K562 (cell line): Measurements from ENCODE around the gene PHLDB2. TPM values are rescaled to one million over a fixed set of nuclear protein-coding genes. Genes with fewer than 3 reads are reported as not detected.

Experiments used
- ATAC-seq: fragments of 200-7000 bp; cut with Tn5 transposase; 3 replicates; pipeline ENCODE4 v1.9.1; 2020; ENCODE audit warnings: moderate library complexity
- BruUV-seq: library from RNA; stranded (reverse); fragments of 400-500 nt; replicated peaks from 2 replicates; lab custom pipeline; 2021; lab: Mats Ljungman, UMichigan
- CTCF ChIA-PET: fragments of 300-600 bp; formaldehyde crosslinking; extraction: SDS; loops from one replicate; lab custom pipeline; 2021; ENCODE audit warnings: low intra/inter-chr PET ratio; lab: Yijun Ruan, JAX
- POLR2A ChIA-PET: fragments of 300-600, 350-650 bp; sonication (Branson Sonifier 250); formaldehyde crosslinking; extraction: SDS; loops from one replicate; lab custom pipeline; 2021; ENCODE audit warnings: antibody characterized with exemption, inconsistent platforms; lab: Yijun Ruan, JAX
- DNase-seq, 4 experiments: peaks; one replicate each; pipeline versions ENCODE4 v3.0.0 to v3.0.0-alpha.2; 2011 to 2018; ENCODE audit warnings: low spot score in 3 of 4, mixed read lengths in 3 of 4; ENCODE audit errors: extremely low read depth in 1 of 4
- FAIRE-seq: peaks from 2 replicates; lab custom pipeline; 2011; peaks lifted over from hg19 to GRCh38; lab: Jason Lieb, UNC
- H2AFZ ChIP-seq: 2 replicates; pipeline ENCODE4 v1.6.0; 2011; ENCODE audit warnings: low read depth, low read length, control low read depth, inconsistent platforms
- H3K27ac ChIP-seq: fragments of 200-600 bp; 3 replicates; pipeline ENCODE4 v1.8.0; 2011; ENCODE audit warnings: low read depth, mild to moderate bottlenecking, control low read depth, inconsistent platforms, low read length, moderate library complexity, mixed read lengths; ENCODE audit errors: extremely low read depth
- H3K27me3 ChIP-seq, 2 experiments: fragments of 300-600 bp in 1 of 2; 2 replicates in 1 of 2; 3 replicates in 1 of 2; pipeline versions ENCODE4 v1.6.0 to v1.8.0; 2011; ENCODE audit warnings: inconsistent platforms in 2 of 2, low read length in 2 of 2, mild to moderate bottlenecking in 1 of 2, mixed read lengths in 1 of 2, moderate library complexity in 1 of 2; ENCODE audit not compliant: control insufficient read depth in 2 of 2, insufficient read depth in 2 of 2
- H3K36me3 ChIP-seq: fragments of 300-600 bp; 3 replicates; pipeline ENCODE4 v1.8.0; 2011; ENCODE audit warnings: mild to moderate bottlenecking, low read length, inconsistent platforms; ENCODE audit not compliant: control insufficient read depth, insufficient read depth
- H3K4me1 ChIP-seq, 2 experiments: fragments of 200-600 bp in 1 of 2; replicated peaks in 1 of 2; 2 replicates in 1 of 2; 3 replicates in 1 of 2; pipeline versions ENCODE4 v1.5.1 to v1.8.0; 2011; ENCODE audit warnings: inconsistent platforms in 2 of 2, low read length in 2 of 2, mild to moderate bottlenecking in 1 of 2, mixed read lengths in 1 of 2, moderate library complexity in 1 of 2; ENCODE audit not compliant: control insufficient read depth in 2 of 2, insufficient read depth in 2 of 2
- H3K4me2 ChIP-seq: 2 replicates; pipeline ENCODE4 v1.6.1; 2011; ENCODE audit warnings: low read length, control low read depth, inconsistent platforms, mixed read lengths; ENCODE audit not compliant: insufficient read depth
- H3K4me3 ChIP-seq: fragments of 200-600 bp; sonication (generic), shearing (Covaris generic); 2 replicates; pipeline ENCODE4 v1.5.1; 2016; ENCODE audit warnings: control low read depth, inconsistent platforms
- H3K79me2 ChIP-seq: fragments of 200-600 bp; 3 replicates; pipeline ENCODE4 v1.8.0; 2011; ENCODE audit warnings: low read length, inconsistent platforms; ENCODE audit not compliant: control insufficient read depth, insufficient read depth
- H3K9ac ChIP-seq, 2 experiments: 2 replicates each; pipeline versions ENCODE4 v1.6.0 to v1.6.1; 2011; ENCODE audit warnings: low read depth in 2 of 2, low read length in 2 of 2, control low read depth in 1 of 2, inconsistent platforms in 1 of 2, mild to moderate bottlenecking in 1 of 2, mixed read lengths in 1 of 2; ENCODE audit not compliant: insufficient read depth in 1 of 2
- H3K9me1 ChIP-seq: one replicate; pipeline ENCODE4 v1.6.0; 2011; ENCODE audit warnings: inconsistent platforms, mild to moderate bottlenecking, low read length, moderate library complexity; ENCODE audit not compliant: control insufficient read depth, insufficient read depth
- H3K9me3 ChIP-seq: replicated peaks from 2 replicates; pipeline ENCODE4 v1.5.1; 2011; ENCODE audit warnings: low read depth, low read length, inconsistent platforms; ENCODE audit not compliant: control insufficient read depth, insufficient read depth
- H4K20me1 ChIP-seq: replicated peaks from 2 replicates; pipeline ENCODE4 v1.6.1; 2011; ENCODE audit warnings: low read length, inconsistent platforms, mixed read lengths; ENCODE audit not compliant: control insufficient read depth, insufficient read depth
- EP300 ChIP-seq: IDR thresholded peaks from 2 replicates; pipeline ENCODE4 v1.6.1; 2012; ENCODE audit warnings: low read length, improper control_type of control experiment
- MCM2 ChIP-seq: fragments of 450-650 bp; IDR thresholded peaks from 2 replicates; pipeline ENCODE4 v1.6.1; 2017; ENCODE audit warnings: low read depth, mild to moderate bottlenecking
- MEIS2 ChIP-seq: fragments of 450-650 bp; IDR thresholded peaks from 2 replicates; pipeline ENCODE4 v1.6.1; 2014; ENCODE audit warnings: mild to moderate bottlenecking; ENCODE audit not compliant: partially characterized antibody
- SFPQ ChIP-seq: fragments of 200-400 bp; formaldehyde crosslinking; IDR thresholded peaks from 2 replicates; pipeline ENCODE4 v1.6.1; 2017; ENCODE audit warnings: mild to moderate bottlenecking, low read depth, low read length, moderate library complexity
- YY1 ChIP-seq, 3 experiments: IDR thresholded peaks; 2 replicates each; pipeline ENCODE4 v1.6.1; 2011; ENCODE audit warnings: low read length in 2 of 3, mild to moderate bottlenecking in 2 of 3, moderate library complexity in 2 of 3, borderline replicate concordance in 1 of 3, control low read depth in 1 of 3, low read depth in 1 of 3; ENCODE audit not compliant: insufficient read depth in 3 of 3, insufficient replicate concordance in 2 of 3, control insufficient read depth in 1 of 3, insufficient read length in 1 of 3; ENCODE audit errors: extremely low read depth in 1 of 3
- ZNF124 ChIP-seq: sonication (generic); formaldehyde crosslinking; IDR thresholded peaks from 2 replicates; pipeline ENCODE4 v1.8.1; 2022; ENCODE audit warnings: missing genetic modification reagents
- WGBS: fragments of 100-300 bp; shearing (Covaris generic); methylation state at CpG from one replicate; pipeline ENCODE4 v1.1.6; 2016; ENCODE audit warnings: low coverage, mixed read lengths; ENCODE audit not compliant: insufficient coverage; ENCODE audit errors: missing lambda C conversion rate; 5-methylcytosine and 5-hydroxymethylcytosine counted together
- in situ Hi-C: fragments of 300-500 bp; cut with MboI; formaldehyde crosslinking; loops from 4 replicates; pipeline ENCODE4 v1.15.0; 2018; ENCODE audit warnings: inconsistent platforms, mixed read lengths
- intact Hi-C: fragments of 100-400 bp; cut with micrococcal nuclease; formaldehyde crosslinking; loops from 2 replicates; pipeline ENCODE4 v1.14.2; 2022
- polyA plus RNA-seq, 8 experiments: library from polyadenylated mRNA; depleted of rRNA in 4 of 8; stranded (reverse) in 5 of 8; unstranded in 3 of 8; fragments of >200 nt; fragmentation: Nextera tagmentation in 2 of 8; fragmentation: Illumina TruSeq in 1 of 8; extraction: Ambion mirVana in 2 of 8; extraction: Trizol in 1 of 8; gene quantifications; 2 replicates each; pipeline versions ENCODE4 v1.2.1 to v1.2.3, GENCODE V29; 2011 to 2014; ENCODE audit warnings: inconsistent platforms in 1 of 8, missing spikeins in 1 of 8
- total RNA-seq, 7 experiments: library from RNA; depleted of rRNA in 6 of 7; stranded (reverse); fragments of >200 nt in 6 of 7; fragmentation: Illumina TruSeq in 2 of 7; extraction: Trizol in 2 of 7; gene quantifications; 2 replicates each; pipeline versions ENCODE4 v1.2.1 to v1.2.3, GENCODE V29; 2011 to 2021; ENCODE audit warnings: low replicate concordance in 1 of 7

Gene PHLDB2
- total and polyA plus RNA-seq, 9 of the 15 experiments (the other 6 are each of a cell fraction or from before 2014, with no cell fraction given) = 0.04 TPM; not detected in 8

- Histone ChIP-seq H3K9ac (no peak overlapping the region), H2AFZ (no peak overlapping the region), H3K27ac (no peak overlapping the region), H3K79me2 (no peaks in the 10 kb centered on the region), H3K36me3 (no peaks in the 10 kb centered on the region), H3K4me1 (no peaks in the 10 kb centered on the region), H4K20me1 (no peaks in the 10 kb centered on the region), H3K9me1 (no peaks in the 10 kb centered on the region), H3K4me2 (no peak overlapping the region), H3K9me3 (no peaks in the 10 kb centered on the region), H3K27me3 (no peaks in the 10 kb centered on the region), H3K4me3 (no peak overlapping the region)
- 0% methylated on average over 1 of the region's 1 CpG for WGBS
- no TSS peak for BruUV-seq
- POLR2A ChIA-PET = no interaction called here
- in situ Hi-C loops (no loop called here), intact Hi-C loops (no loop called here)
- DNase-seq = no peak
- no peak for TF ChIP-seq MCM2
- TF ChIP-seq ZNF124 (CRISPR knock-in tag) = no peak
- TF ChIP-seq MEIS2 = no peak
- no peak for TF ChIP-seq SFPQ
- TF ChIP-seq YY1 (IDR thresholded peaks at IDR 0.05; ENCODE audit: borderline replicate concordance in 1 of 3, control insufficient read depth in 1 of 3, extremely low read depth in 1 of 3, insufficient read depth in 3 of 3, insufficient read length in 1 of 3, insufficient replicate concordance in 2 of 3, low read depth in 1 of 3, low read length in 2 of 3) = no peak
- TF ChIP-seq EP300 = no peak
- no peak for FAIRE-seq
- CTCF ChIA-PET = no interaction called here
- no peak for ATAC-seq
Observed at GRCh38 chr3:111853068-111853467, 6.0 kb upstream of the PHLDB2 start.
